Fibroblast of skin of back (primary cell): Measurements from ENCODE around the gene CEP350.
A peak's percentile ranks its signal among the peaks of the same experiment; 100 is the strongest.
"Not testable (repeated sequence)": the region's sequence is repeated elsewhere in the genome, so short reads cannot be mapped to it uniquely, and the experiment has no call there.

Source experiments
- DNase-seq: peaks from one replicate; pipeline ENCODE4 v3.0.0-alpha.2; 2013

The CEP350 gene

GRCh38 chr1:179951383-179952144 is 3.0 kb upstream of the CEP350 start:
- DNase-seq: no peak

- DNase-seq: no peak
These were observed 2.4 kb upstream of the CEP350 start for GRCh38 chr1:179952186-179952585.

- peak; percentile 57 for DNase-seq
These were observed 577 bp upstream of the CEP350 start for GRCh38 chr1:179953974-179954492.

- peak; percentile 18 for DNase-seq
These were observed 674 bp downstream of the CEP350 start for GRCh38 chr1:179955287-179955680.

- DNase-seq: no peak
These were observed 1.1 kb downstream of the CEP350 start for GRCh38 chr1:179955731-179956130.

- DNase-seq: no peak
These were observed 3.7 kb downstream of the CEP350 start for GRCh38 chr1:179958359-179958758.

- DNase-seq: not testable (repeated sequence)
These were observed 7.6 kb downstream of the CEP350 start for GRCh38 chr1:179962168-179962567.

GRCh38 chr1:179966551-179966950 is 11.9 kb downstream of the CEP350 start:
- DNase-seq: no peak

- no peak for DNase-seq
These were observed 13.8 kb downstream of the CEP350 start for GRCh38 chr1:179968284-179968993.

GRCh38 chr1:179968994-179969919 is 14.6 kb downstream of the CEP350 start:
- DNase-seq: no peak

GRCh38 chr1:179969962-179970361 is 15.4 kb downstream of the CEP350 start:
- no peak for DNase-seq

- no peak for DNase-seq
These were observed 17.2 kb downstream of the CEP350 start for GRCh38 chr1:179971563-179972496.

- DNase-seq: no peak
These were observed 18.8 kb downstream of the CEP350 start for GRCh38 chr1:179973198-179974110.

- no peak for DNase-seq
These were observed 22.5 kb downstream of the CEP350 start for GRCh38 chr1:179976970-179977651.

GRCh38 chr1:179978199-179979079 is 23.8 kb downstream of the CEP350 start:
- no peak for DNase-seq

GRCh38 chr1:179984101-179984500 is 29.5 kb downstream of the CEP350 start:
- no peak for DNase-seq

- no peak for DNase-seq
These were observed 30.3 kb downstream of the CEP350 start for GRCh38 chr1:179984942-179985341.

GRCh38 chr1:179990847-179991246 is 36.2 kb downstream of the CEP350 start:
- no peak for DNase-seq

- DNase-seq: no peak
These were observed 41.0 kb downstream of the CEP350 start for GRCh38 chr1:179995576-179995975.
